K562 (cell line): ENCODE results near the gene EEF2. TPM values are rescaled to one million over a fixed set of nuclear protein-coding genes. Genes with fewer than 3 reads are reported as not detected.
"Not testable (repeated sequence)": the region's sequence is repeated elsewhere in the genome, so short reads cannot be mapped to it uniquely, and the experiment has no call there.

ENCODE experiments used
- ATAC-seq: fragments of 200-7000 bp; cut with Tn5 transposase; 3 replicates; pipeline ENCODE4 v1.9.1; 2020; ENCODE audit warnings: moderate library complexity
- BruUV-seq: library from RNA; stranded (reverse); fragments of 400-500 nt; replicated peaks from 2 replicates; lab custom pipeline; 2021; lab: Mats Ljungman, UMichigan
- CTCF ChIA-PET: fragments of 300-600 bp; formaldehyde crosslinking; extraction: SDS; loops from one replicate; lab custom pipeline; 2021; ENCODE audit warnings: low intra/inter-chr PET ratio; lab: Yijun Ruan, JAX
- POLR2A ChIA-PET: fragments of 300-600, 350-650 bp; sonication (Branson Sonifier 250); formaldehyde crosslinking; extraction: SDS; loops from one replicate; lab custom pipeline; 2021; ENCODE audit warnings: antibody characterized with exemption, inconsistent platforms; lab: Yijun Ruan, JAX
- DNase-seq, 4 experiments: peaks; one replicate each; pipeline versions ENCODE4 v3.0.0 to v3.0.0-alpha.2; 2011 to 2018; ENCODE audit warnings: low spot score in 3 of 4, mixed read lengths in 3 of 4; ENCODE audit errors: extremely low read depth in 1 of 4
- FAIRE-seq: peaks from 2 replicates; lab custom pipeline; 2011; peaks lifted over from hg19 to GRCh38; lab: Jason Lieb, UNC
- H2AFZ ChIP-seq: 2 replicates; pipeline ENCODE4 v1.6.0; 2011; ENCODE audit warnings: low read depth, low read length, control low read depth, inconsistent platforms
- H3K27ac ChIP-seq: fragments of 200-600 bp; 3 replicates; pipeline ENCODE4 v1.8.0; 2011; ENCODE audit warnings: low read depth, mild to moderate bottlenecking, control low read depth, inconsistent platforms, low read length, moderate library complexity, mixed read lengths; ENCODE audit errors: extremely low read depth
- H3K27me3 ChIP-seq, 2 experiments: fragments of 300-600 bp in 1 of 2; 2 replicates in 1 of 2; 3 replicates in 1 of 2; pipeline versions ENCODE4 v1.6.0 to v1.8.0; 2011; ENCODE audit warnings: inconsistent platforms in 2 of 2, low read length in 2 of 2, mild to moderate bottlenecking in 1 of 2, mixed read lengths in 1 of 2, moderate library complexity in 1 of 2; ENCODE audit not compliant: control insufficient read depth in 2 of 2, insufficient read depth in 2 of 2
- H3K36me3 ChIP-seq: fragments of 300-600 bp; 3 replicates; pipeline ENCODE4 v1.8.0; 2011; ENCODE audit warnings: mild to moderate bottlenecking, low read length, inconsistent platforms; ENCODE audit not compliant: control insufficient read depth, insufficient read depth
- H3K4me1 ChIP-seq, 2 experiments: fragments of 200-600 bp in 1 of 2; replicated peaks in 1 of 2; 2 replicates in 1 of 2; 3 replicates in 1 of 2; pipeline versions ENCODE4 v1.5.1 to v1.8.0; 2011; ENCODE audit warnings: inconsistent platforms in 2 of 2, low read length in 2 of 2, mild to moderate bottlenecking in 1 of 2, mixed read lengths in 1 of 2, moderate library complexity in 1 of 2; ENCODE audit not compliant: control insufficient read depth in 2 of 2, insufficient read depth in 2 of 2
- H3K4me2 ChIP-seq: 2 replicates; pipeline ENCODE4 v1.6.1; 2011; ENCODE audit warnings: low read length, control low read depth, inconsistent platforms, mixed read lengths; ENCODE audit not compliant: insufficient read depth
- H3K4me3 ChIP-seq: fragments of 200-600 bp; sonication (generic), shearing (Covaris generic); 2 replicates; pipeline ENCODE4 v1.5.1; 2016; ENCODE audit warnings: control low read depth, inconsistent platforms
- H3K79me2 ChIP-seq: fragments of 200-600 bp; 3 replicates; pipeline ENCODE4 v1.8.0; 2011; ENCODE audit warnings: low read length, inconsistent platforms; ENCODE audit not compliant: control insufficient read depth, insufficient read depth
- H3K9ac ChIP-seq, 2 experiments: 2 replicates each; pipeline versions ENCODE4 v1.6.0 to v1.6.1; 2011; ENCODE audit warnings: low read depth in 2 of 2, low read length in 2 of 2, control low read depth in 1 of 2, inconsistent platforms in 1 of 2, mild to moderate bottlenecking in 1 of 2, mixed read lengths in 1 of 2; ENCODE audit not compliant: insufficient read depth in 1 of 2
- H3K9me1 ChIP-seq: one replicate; pipeline ENCODE4 v1.6.0; 2011; ENCODE audit warnings: inconsistent platforms, mild to moderate bottlenecking, low read length, moderate library complexity; ENCODE audit not compliant: control insufficient read depth, insufficient read depth
- H3K9me3 ChIP-seq: replicated peaks from 2 replicates; pipeline ENCODE4 v1.5.1; 2011; ENCODE audit warnings: low read depth, low read length, inconsistent platforms; ENCODE audit not compliant: control insufficient read depth, insufficient read depth
- H4K20me1 ChIP-seq: replicated peaks from 2 replicates; pipeline ENCODE4 v1.6.1; 2011; ENCODE audit warnings: low read length, inconsistent platforms, mixed read lengths; ENCODE audit not compliant: control insufficient read depth, insufficient read depth
- ATF3 ChIP-seq, 2 experiments: fragments of 450-650 bp in 1 of 2; sonication (generic) in 1 of 2; formaldehyde crosslinking in 1 of 2; IDR thresholded peaks in 1 of 2; conservative IDR thresholded peaks in 1 of 2; 2 replicates each; pipeline versions ENCODE4 v1.6.1 to v1.8.1; 2016 to 2023; ENCODE audit warnings: mild to moderate bottlenecking in 2 of 2, moderate library complexity in 2 of 2, inconsistent platforms in 1 of 2, missing genetic modification reagents in 1 of 2
- BRD9 ChIP-seq: fragments of 450-650 bp; IDR thresholded peaks from 2 replicates; pipeline ENCODE4 v1.6.1; 2018; ENCODE audit warnings: low read depth; ENCODE audit not compliant: partially characterized antibody
- CBFA2T3 ChIP-seq: fragments of 450-650 bp; IDR thresholded peaks from 2 replicates; pipeline ENCODE4 v1.6.1; 2017
- HDGF ChIP-seq: fragments of 450-650 bp; IDR thresholded peaks from 2 replicates; pipeline ENCODE4 v1.6.1; 2016
- HMBOX1 ChIP-seq: sonication (generic); IDR thresholded peaks from 2 replicates; pipeline ENCODE4 v1.6.1; 2016
- MAFF ChIP-seq: IDR thresholded peaks from 2 replicates; pipeline ENCODE4 v1.6.1; 2012; ENCODE audit warnings: low read length, improper control_type of control experiment
- PHF21A ChIP-seq: fragments of 450-650 bp; IDR thresholded peaks from 2 replicates; pipeline ENCODE4 v1.6.1; 2017; ENCODE audit warnings: low read depth, borderline replicate concordance
- TAF9B ChIP-seq: fragments of 450-650 bp; IDR thresholded peaks from 2 replicates; pipeline ENCODE4 v1.6.1; 2018; ENCODE audit warnings: mild to moderate bottlenecking; ENCODE audit not compliant: partially characterized antibody
- ZNF121 ChIP-seq: sonication (generic); formaldehyde crosslinking; conservative IDR thresholded peaks from 2 replicates; pipeline ENCODE4 v1.8.0; 2022; ENCODE audit warnings: missing genetic modification reagents
- ZNF384 ChIP-seq: IDR thresholded peaks from 2 replicates; pipeline ENCODE4 v1.6.1; 2012; ENCODE audit warnings: low read depth, low read length, improper control_type of control experiment
- WGBS: fragments of 100-300 bp; shearing (Covaris generic); methylation state at CpG from one replicate; pipeline ENCODE4 v1.1.6; 2016; ENCODE audit warnings: low coverage, mixed read lengths; ENCODE audit not compliant: insufficient coverage; ENCODE audit errors: missing lambda C conversion rate; 5-methylcytosine and 5-hydroxymethylcytosine counted together
- in situ Hi-C: fragments of 300-500 bp; cut with MboI; formaldehyde crosslinking; loops from 4 replicates; pipeline ENCODE4 v1.15.0; 2018; ENCODE audit warnings: inconsistent platforms, mixed read lengths
- intact Hi-C: fragments of 100-400 bp; cut with micrococcal nuclease; formaldehyde crosslinking; loops from 2 replicates; pipeline ENCODE4 v1.14.2; 2022
- polyA plus RNA-seq, 8 experiments: library from polyadenylated mRNA; depleted of rRNA in 4 of 8; stranded (reverse) in 5 of 8; unstranded in 3 of 8; fragments of >200 nt; fragmentation: Nextera tagmentation in 2 of 8; fragmentation: Illumina TruSeq in 1 of 8; extraction: Ambion mirVana in 2 of 8; extraction: Trizol in 1 of 8; gene quantifications; 2 replicates each; pipeline versions ENCODE4 v1.2.1 to v1.2.3, GENCODE V29; 2011 to 2014; ENCODE audit warnings: inconsistent platforms in 1 of 8, missing spikeins in 1 of 8
- total RNA-seq, 7 experiments: library from RNA; depleted of rRNA in 6 of 7; stranded (reverse); fragments of >200 nt in 6 of 7; fragmentation: Illumina TruSeq in 2 of 7; extraction: Trizol in 2 of 7; gene quantifications; 2 replicates each; pipeline versions ENCODE4 v1.2.1 to v1.2.3, GENCODE V29; 2011 to 2021; ENCODE audit warnings: low replicate concordance in 1 of 7

EEF2 gene
- total and polyA plus RNA-seq, 9 of the 15 experiments (the other 6 are each of a cell fraction or from before 2014, with no cell fraction given) = 372 to 3,003 (median 1,453) TPM

DNA sequence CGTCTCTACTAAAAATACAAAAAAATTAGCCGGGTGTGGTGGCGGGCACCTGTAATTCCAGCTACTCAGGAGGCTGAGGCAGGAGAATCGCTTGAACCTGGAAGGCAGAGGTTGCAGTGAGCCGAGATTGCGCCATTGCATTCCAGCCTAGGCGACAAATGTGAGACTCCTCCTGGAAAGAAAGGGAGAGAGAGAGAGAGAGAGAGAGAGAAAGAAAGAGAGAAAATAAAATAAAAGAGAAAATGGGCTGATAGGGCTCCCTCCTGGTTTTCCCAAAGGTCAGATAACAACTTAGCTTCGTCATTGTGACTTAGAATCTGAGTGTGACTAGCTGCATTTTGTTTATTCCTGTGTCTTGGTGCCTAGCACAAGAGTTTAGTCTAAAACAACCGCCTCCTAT lies 20.2 kb upstream of the EEF2 start (continued):
- TF ChIP-seq BRD9 = peak; percentile 78
- TF ChIP-seq HDGF = 0 out of 2 replicates have a peak, but pooled peaks have one; percentile 70
- peak; percentile 67 for TF ChIP-seq CBFA2T3
- TF ChIP-seq PHF21A = 0 out of 2 replicates have a peak, but pooled peaks have one; percentile 18
- peak; percentile 71; the same call in 1 of the 2 replicates for TF ChIP-seq MAFF
- 0 out of 2 replicates have a peak, but pooled peaks have one; percentile 36 for TF ChIP-seq HMBOX1
- TF ChIP-seq TAF9B = peak; percentile 59

DNA sequence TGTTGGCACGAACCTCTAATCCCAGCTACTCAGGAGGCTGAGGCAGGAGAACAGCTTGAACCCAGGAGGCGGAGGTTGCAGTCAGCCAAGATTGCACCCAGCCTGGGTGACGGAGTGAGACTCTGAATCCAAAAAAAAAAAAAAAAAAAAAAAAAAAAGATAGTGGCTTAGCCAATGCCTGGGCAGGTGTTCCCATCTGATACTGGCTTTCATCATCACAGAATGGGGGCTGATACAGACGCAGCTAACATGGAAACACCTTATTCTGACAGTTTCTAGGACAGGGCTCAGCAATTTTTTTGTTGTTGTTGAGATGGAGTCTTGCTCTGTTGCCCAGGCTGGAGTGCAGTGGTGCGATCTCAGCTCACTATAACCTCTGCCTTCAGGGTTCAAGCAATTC lies 15.5 kb upstream of the EEF2 start:
- H4K20me1 ChIP-seq; H3K9me3 ChIP-seq; H3K36me3 ChIP-seq; in situ Hi-C loops; H3K27me3 ChIP-seq; BruUV-seq; H3K9me1 ChIP-seq; H3K79me2 ChIP-seq; H3K4me3 ChIP-seq; DNase-seq; intact Hi-C loops; H3K4me2 ChIP-seq; CTCF ChIA-PET; H3K27ac ChIP-seq; FAIRE-seq; H2AFZ ChIP-seq; H3K9ac ChIP-seq; TF ChIP-seq ATF3 (CRISPR knock-in tag; conservative IDR thresholded peaks at IDR 0.05): not testable (repeated sequence)
- peaks cover 6 to 21% of the 10 kb centered on the region in 2 experiments; a peak in 4 of 5 replicates for H3K4me1 ChIP-seq
- 0 out of 2 replicates have a peak, but pooled peaks have one; percentile 24 for TF ChIP-seq ATF3 (IDR thresholded peaks at IDR 0.05)
- TF ChIP-seq ZNF384 = peak; percentile 82
- peak; percentile 40; the same call in 1 of the 2 replicates for TF ChIP-seq ZNF121
- WGBS = 67% methylated on average over 4 of the region's 5 CpGs
- POLR2A ChIA-PET = interaction anchor here (0.6 to 1.8 kb wide), 2 partner anchors 10 to 15 kb away, joined by 3 to 9 read pairs; partner anchors contain the start of gene EEF2
- peak; percentile 57 for ATAC-seq
